HG03442 (cell line): ENCODE measurements around the gene PROSER2.

ENCODE experiments used
- ATAC-seq: cut with Tn5 transposase; IDR thresholded peaks from one replicate; pipeline ENCODE4 v1.9.1; 2021; ENCODE audit warnings: mild to moderate bottlenecking, moderate library complexity; ENCODE audit not compliant: unreplicated experiment

The PROSER2 gene

GRCh38 chr10:11865561-11865960, 42.4 kb downstream of the PROSER2 start:
- no peak for ATAC-seq

DNA sequence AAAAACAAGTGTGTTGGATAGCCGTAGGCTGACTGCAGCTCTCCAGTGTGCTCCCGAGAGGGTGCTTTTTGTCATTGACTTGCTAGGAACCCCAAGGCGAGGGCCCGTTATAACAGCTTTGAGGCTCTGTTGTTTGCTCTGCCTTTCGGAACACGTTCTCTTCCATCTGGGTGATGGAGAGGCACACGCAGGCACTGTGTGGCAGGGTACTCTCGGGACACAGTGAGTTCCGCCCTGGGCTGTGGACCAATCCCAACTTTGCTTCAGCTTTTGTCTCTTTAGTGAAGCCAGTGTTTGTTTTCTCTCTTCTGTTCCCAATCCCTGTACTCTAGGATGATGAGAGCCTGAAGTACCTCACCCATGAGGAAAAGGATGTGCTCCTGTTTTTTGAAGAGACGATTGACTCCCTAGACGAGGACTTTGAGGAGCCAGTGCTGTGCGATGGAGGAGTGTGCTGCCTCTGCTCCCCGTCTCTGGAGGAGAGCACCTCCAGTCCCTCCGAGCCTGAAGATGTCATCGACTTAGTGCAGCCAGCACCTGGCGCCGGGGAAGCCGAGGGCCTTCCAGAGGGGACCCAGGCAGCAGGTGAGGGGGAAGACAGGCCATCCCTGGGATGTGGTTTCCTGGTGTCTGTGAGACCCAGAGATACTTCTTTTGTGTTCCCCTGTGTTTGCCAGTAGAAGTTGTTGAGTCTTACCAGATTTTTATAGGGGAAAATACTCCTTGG, 43.2 kb downstream of the PROSER2 start:
- no peak for ATAC-seq

DNA sequence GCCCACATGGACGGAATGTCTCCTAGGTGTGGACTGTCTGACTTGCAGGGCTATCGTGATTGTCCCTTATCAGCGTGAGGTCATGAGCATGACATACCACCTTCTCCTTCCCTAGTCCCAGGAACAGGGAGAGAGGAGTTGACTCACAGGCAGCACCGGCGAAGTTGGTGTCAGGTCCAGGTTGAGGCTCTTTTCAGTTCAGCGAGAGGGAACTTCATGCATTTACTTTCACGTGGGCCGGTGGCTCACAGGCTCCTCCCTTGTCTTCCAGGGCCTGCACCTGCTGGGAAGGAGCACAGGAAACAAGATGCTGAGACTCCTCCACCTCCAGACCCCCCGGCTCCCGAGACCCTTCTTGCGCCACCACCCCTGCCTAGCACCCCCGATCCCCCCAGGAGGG, 46.1 kb downstream of the PROSER2 start:
- ATAC-seq: no peak

- no peak for ATAC-seq
These were observed 46.7 kb downstream of the PROSER2 start for GRCh38 chr10:11869743-11870460.

DNA sequence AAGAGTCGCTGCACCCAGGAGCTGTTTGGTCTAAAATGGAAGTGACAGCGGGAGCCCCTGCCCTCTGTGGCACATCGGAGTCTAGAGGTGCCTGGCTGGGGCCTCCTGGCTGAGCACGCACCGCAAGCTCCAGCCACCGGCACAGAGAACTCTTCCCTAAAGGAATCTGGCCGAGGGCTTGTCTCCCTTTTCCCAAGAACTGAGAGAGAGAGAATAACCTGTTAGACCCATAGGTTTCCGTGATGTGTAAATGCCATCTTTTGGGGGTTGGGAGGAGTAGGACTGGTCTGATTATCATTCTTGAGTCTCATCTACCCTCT, 47.3 kb downstream of the PROSER2 start:
- no peak for ATAC-seq

DNA sequence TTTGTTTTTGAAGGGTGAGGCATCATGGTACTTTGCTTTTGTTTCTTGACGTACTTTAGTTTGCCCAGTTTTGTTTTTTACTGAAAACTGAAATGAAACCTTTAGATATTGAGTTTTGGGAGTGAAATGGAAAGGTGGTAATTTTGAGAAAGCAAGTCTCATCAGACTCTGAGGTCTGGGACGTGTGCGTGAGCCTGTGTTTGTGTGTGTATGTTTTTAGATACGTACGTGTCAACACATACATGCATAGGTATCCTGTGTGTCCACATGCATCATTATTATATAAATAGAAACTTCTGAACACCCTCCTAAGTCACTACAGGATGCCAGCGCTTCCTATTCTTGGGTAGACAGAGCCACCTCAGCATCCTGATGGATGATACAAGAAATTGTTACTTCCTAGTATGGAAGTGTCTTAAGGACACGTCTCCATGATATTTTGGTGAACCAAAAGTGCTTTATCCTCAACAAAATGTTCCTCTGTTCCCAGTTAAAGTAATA, 47.8 kb downstream of the PROSER2 start:
- ATAC-seq: no peak

DNA sequence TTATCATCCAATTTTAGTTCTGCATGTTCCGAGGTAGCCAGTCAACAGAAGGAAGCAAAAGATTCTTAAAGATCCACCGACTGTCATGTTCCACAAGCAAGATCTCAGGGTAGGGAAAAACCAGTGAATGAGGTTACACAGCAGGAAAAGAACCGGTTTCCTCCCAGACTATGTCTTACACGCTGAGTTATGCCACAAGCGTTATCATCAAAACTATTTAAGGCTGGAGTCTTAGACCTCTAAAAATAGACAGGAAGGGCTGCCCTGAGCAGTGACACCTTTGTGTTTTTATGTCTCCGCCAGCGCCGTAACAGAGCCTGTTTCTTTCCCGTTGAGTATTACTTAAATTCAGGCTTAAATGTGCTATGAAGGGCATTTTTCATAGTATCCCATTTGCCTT, 48.3 kb downstream of the PROSER2 start:
- no peak for ATAC-seq

- ATAC-seq: no peak
These were observed 51.7 kb downstream of the PROSER2 start for GRCh38 chr10:11874568-11875493.

DNA sequence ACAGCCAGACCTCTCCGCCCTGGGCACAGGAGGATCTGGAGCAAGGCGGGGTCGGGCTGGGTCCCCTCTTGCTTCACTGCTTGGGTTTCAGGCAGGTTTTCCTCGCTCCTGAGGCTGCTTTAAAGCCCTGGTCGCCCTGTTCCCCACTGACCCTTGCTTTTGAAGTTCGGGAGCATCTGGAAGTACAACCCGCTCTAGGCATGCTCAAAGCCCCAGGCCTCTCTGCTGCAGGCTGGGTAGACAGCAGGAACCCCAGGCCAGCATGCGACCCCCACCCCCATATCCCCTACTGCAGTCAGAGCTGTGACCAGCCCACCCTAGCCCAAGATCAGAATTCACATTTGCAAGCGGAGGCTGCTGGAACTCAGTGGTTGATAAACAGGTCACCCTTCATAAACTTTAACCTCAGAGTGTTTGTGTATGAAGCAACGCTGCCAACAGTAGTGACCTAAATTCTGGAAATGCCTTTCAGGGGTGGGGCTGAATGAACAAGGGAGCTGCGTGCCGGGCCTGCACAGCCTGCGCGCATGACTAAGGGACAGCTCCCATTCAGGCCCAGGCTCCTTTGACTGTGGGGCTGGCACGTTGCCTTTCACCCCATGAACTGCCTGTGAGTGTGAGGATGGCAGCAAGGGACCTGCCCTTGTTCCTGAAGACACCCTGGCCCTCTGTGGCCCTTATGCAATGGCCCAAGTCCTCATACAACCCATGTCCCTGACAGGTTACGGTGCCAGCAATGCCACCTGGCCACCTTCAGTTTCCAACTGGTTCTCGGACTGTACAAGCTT, 52.5 kb downstream of the PROSER2 start:
- no peak for ATAC-seq

DNA sequence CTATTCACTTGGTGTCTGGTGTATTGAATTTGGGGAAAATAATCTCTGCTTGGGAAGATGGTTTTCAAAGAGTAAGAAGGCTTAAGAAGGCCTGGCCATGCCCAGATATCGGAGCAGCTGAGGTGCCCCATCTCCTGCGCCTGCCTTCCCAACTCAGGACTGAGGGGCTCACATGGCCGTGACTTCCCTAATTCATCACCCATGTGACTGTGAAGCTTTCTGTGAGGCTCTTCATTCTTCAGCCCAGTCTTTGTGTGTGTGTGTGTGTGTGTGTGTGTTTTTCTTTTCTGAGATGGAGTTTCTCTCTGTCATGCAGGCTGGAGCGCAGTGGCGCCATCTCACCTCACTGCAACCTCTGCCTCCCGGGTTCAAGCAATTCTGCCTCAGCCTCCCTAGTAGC, 53.2 kb downstream of the PROSER2 start:
- no peak for ATAC-seq

- ATAC-seq: no peak
These were observed 53.8 kb downstream of the PROSER2 start for GRCh38 chr10:11876805-11877590.

GRCh38 chr10:11877591-11877905, 54.4 kb downstream of the PROSER2 start:
- ATAC-seq: no peak

- no peak for ATAC-seq
These were observed 55.6 kb downstream of the PROSER2 start for GRCh38 chr10:11878776-11879175.

- no peak for ATAC-seq
These were observed 56.4 kb downstream of the PROSER2 start for GRCh38 chr10:11879387-11880094.

DNA sequence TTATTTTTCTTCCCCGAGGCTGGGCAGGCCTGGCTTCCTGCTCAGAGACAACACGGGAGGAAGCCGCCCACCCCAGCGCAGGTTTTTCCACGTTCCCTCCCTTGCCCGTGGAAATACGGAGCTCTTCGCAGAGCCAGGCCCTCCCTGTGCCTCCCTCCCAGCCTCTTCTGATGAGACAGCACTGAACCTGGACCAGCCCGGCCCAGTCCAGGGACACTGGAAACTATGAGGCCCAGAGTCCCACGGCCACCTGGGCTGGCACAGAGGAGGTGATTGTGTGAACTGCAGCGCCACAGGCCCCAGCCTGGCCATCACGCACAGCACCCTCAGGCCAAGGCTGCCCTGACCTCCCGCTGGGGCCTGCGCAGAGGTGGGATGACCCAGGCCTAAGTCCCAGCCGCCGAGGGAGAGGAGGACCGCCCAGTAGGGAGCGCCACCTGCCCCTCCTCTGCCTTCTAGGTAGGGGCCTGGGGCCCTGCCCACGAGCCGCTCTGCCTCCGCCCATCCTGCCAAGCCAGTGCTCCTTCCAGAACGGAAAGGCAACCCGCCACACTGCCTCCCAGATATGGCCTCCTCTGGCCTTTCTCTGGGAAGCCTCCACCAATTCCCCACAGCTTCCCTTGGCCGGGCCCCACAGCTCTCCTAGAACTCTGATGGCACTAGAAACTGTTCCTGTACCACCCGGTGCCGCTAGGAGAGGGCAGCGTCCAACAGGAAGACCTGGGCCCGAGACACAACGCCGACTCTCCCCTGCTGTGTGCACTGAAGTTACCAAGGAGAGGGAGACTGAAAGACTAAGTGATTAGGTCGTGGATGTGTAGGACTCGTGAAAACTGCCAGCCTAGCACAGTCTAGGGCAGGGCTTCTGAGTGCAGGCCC, 57.2 kb downstream of the PROSER2 start:
- no peak for ATAC-seq

DNA sequence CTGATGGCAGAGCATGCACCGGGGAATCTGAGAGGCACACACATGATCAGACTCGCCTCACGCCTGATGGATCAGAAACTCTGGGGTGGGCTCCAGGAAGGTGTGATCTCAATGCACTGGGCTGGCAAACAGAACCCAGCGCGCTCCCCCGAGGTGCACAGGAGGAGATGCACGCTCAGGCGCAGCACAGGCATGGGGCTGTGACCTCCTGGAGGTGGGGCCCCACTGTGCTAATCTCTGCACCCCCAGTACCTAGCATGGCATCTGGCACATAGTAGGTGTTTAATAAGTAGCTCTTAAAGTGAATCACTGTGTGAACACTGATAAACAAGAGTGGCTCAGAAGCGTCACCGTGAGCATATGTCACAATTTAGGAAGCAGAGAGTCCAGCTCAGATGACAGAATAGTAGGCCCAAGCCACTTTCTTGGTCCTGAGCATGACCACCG, 57.9 kb downstream of the PROSER2 start:
- ATAC-seq: no peak

- no peak for ATAC-seq
These were observed 58.6 kb downstream of the PROSER2 start for GRCh38 chr10:11881477-11882417.
